Measurements from ENCODE around the gene CLDN15.
"Not testable (repeated sequence)": the region's sequence is repeated elsewhere in the genome, so short reads cannot be mapped to it uniquely, and the experiment has no call there.

CLDN15 gene, protein sequence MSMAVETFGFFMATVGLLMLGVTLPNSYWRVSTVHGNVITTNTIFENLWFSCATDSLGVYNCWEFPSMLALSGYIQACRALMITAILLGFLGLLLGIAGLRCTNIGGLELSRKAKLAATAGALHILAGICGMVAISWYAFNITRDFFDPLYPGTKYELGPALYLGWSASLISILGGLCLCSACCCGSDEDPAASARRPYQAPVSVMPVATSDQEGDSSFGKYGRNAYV

GRCh38 chr7:101237206-101238067 lies at the start of gene CLDN15:
Gene CLDN15, minus strand, starts transcription at chr7:101237802. Its CDS starts 221 bp downstream, at chr7:101237581.
- no peak for DNase-seq

- no peak for DNase-seq
These were observed 49.4 kb upstream of the CLDN15 start for GRCh38 chr7:101287032-101287431.

GRCh38 chr7:101285880-101286279 lies 48.3 kb upstream of the CLDN15 start:
- DNase-seq, result not testable (repeated sequence)

DNA sequence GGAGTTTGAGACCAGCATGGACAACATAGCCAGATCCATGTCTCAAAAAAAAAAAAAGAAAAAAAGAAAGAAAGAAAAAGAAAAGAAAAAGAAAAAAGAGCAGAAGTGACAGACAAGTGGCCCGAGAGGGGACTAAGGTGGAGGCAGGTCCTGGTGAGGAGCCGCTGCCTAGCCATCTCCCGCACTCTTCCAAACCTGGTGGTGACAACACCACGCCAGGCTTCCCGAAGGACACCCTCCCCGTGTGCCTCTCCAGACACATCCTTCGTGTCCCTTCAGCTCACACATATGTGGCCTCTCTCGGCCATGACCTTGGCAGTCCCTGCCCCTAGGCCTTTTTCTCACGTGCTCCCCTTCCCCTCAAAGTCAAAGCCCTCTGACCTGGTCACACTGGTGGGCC lies 47.6 kb upstream of the CLDN15 start:
- no peak for DNase-seq

- DNase-seq, result not testable (repeated sequence)
These were observed 43.3 kb upstream of the CLDN15 start for GRCh38 chr7:101280912-101281311.

DNA sequence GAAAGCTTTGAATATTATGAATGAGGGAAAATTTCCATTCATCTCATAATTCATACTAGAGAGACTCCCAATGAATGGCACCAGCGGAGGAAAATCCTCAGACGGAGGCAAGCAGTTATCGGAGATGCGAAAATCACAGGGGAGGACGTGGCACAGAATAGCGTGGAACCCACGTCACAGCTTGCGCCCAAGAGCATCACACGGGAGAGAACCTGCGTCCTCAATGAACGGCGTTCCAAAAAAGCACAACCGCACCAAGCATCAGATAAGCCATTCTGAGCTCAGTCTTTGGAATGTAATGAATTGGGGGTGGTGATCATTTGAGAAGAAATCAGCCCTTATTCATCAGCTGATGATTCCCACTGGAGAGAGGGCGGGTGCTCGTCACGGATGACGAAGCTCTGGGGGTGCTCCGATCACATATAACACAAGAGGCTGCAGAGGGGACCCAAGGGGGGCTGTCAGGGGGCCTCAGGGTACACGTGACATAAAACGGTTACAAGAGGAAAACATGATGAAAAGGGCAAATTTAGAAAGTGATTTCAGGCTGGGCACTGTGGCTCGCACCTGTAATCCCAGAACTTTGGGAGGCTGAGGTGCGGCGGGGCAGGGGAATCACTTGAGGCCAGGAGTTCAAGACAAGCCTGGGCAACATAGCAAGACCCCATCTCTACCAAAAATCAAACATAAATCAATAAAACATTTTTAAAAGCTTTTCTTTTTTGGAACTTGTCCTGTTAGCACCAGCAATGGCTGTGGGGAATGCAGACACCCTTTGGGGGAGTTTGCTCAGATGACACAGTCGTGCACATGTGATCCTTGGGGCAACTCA lies 41.1 kb upstream of the CLDN15 start:
- no peak for DNase-seq

- DNase-seq, result no peak
These were observed 39.6 kb upstream of the CLDN15 start for GRCh38 chr7:101277155-101277554.

DNA sequence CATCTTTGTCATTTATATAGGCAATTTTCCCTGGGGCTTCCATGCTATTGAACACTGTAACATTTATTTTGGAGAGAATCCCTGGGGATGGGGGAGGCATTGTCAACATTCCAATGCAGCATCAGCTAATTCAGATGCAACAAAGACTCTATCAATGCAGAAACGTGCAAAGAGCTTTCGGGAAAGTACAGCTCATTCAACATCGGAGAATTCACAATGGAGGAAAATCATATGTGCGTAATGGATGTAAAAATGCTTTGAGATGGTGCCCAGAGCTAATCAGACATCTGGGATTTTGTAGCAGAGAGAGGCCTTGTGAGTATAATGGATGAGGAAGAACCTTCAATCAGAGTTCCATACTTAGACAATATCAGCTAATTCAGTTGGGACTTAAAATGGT lies 35.6 kb upstream of the CLDN15 start:
- DNase-seq, result no peak

GRCh38 chr7:101271021-101271420 lies 33.4 kb upstream of the CLDN15 start:
- DNase-seq, result no peak

DNA sequence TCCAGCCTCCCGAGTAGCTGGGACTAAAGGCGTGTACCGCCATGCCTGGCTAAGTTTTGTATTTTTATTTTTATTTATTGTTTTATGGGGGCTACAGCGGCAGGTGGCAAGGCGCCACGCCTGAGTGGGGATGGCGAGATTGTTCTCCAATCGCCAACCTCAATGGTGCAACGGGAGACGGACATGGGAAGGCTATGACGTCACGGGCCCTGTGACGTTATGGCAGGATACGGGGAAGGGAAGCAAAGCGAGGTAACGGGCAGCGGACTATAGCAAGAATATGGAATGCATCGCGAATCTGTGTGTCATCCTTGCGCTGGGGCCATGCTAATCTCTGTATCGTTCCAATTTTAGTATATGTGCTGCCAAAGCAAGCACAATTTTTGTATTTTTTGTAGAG lies 32.1 kb upstream of the CLDN15 start:
- DNase-seq, result no peak

DNA sequence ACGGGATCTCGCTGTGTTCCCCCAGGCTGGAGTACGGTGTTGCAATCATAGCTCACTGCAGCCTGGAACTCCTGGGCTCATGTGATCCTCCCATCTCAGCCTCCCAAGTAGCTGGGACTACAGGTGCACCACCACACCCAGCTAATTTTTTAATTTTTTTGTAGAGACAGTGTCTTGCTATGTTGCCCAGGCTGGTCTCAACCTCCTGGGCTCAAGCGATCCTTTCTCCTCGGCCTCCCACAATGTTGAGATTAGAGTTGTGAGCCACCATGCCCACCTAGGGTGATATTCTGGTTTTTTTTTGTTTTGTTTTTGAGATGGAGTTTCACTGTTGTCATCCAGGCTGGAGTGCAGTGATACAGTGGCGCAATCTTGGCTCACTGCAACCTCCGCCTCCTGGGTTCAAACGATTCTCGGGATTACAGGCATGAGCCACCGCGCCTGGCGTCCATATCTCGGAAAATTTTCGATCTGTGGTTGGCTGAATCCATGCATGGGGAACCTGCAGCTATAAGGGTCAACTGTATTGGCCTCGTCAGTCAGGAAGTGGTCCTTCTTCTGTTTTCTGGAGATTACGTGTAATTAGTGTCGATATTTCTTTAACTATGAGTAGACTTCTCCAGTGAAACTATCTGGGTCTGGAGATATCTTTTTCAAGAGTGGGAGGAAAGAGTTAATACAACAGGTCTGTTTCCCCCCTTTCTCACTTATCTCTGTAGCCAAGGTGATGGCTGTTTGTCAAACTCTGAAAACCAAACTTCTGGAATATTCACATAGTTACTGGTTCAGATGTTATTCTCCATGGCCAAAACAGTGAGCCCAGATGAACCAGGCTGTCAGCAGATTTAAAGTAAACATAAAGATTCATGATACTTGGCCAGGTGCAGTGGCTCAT lies 28.3 kb upstream of the CLDN15 start:
- no peak for DNase-seq

DNA sequence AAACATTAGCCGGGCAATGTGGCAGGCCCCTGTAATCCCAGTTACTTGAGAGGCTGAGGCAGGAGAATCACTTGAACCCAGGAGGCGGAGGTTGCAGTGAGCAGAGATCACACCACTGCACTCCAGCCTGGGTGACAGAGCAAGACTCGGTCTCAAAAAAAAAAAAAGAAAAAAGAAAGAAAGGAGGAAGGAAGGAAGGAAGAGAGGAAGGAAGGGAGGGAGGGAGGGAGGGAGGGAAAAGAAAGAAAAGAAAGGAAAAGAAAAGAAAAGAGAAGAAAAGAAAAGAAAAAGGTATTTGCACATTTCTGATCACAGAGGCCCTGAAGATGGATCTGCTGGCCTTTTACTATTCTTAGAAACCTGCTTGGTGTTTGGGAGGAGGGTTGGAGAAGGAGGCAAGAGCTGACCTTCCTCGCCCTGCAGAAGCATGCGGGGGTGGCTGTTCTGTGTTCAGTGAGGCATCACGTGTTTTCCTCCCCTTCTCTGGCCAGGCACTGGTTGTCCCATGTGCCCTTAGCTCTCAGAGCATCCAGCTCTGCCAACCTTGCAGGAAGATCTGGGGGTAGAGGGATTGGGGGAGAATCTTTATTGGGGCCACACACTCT lies 26.6 kb upstream of the CLDN15 start:
- DNase-seq, result not testable (repeated sequence)

DNA sequence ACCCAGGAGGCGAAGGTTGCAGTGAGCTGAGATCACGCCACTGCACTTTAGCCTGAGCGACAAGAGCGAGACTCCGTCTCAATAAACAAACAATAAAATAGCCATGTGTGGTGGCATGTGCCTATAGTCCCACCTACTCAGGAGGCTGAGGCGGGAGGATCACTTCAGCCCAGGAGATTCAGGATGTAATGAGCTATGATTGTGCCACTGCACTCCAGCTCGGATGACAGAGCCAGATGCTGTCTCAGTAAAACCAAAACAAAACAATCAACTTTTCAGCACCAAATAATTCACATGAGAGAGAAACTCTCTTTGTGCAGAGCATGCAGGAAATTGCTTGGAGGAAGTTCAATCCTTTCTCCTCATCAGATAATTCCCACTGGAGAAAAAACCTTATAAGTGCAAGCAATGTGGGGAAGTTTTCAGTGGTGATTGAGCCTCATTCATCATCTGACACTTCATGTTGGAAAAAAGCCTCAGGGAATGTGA lies 20.7 kb upstream of the CLDN15 start:
- no peak for DNase-seq

DNA sequence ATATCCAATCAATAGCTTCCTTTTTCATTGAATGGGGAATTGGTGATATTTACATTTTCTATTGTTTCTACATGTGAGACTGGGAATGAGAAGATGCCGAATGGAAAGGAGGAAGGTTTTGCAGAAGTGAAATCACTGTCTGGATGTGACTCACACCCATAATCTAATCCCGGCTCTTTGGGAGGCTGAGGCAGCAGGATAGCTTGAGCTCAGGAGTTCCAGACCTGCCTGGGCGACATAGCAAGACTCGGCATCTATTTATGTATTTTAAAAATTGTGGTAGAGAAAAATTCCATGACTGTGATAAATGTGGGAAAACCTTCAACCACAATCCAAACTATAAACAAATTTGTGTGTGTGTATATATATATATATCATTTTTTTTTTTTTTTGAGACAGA lies 18.2 kb upstream of the CLDN15 start:
- DNase-seq, result no peak

DNA sequence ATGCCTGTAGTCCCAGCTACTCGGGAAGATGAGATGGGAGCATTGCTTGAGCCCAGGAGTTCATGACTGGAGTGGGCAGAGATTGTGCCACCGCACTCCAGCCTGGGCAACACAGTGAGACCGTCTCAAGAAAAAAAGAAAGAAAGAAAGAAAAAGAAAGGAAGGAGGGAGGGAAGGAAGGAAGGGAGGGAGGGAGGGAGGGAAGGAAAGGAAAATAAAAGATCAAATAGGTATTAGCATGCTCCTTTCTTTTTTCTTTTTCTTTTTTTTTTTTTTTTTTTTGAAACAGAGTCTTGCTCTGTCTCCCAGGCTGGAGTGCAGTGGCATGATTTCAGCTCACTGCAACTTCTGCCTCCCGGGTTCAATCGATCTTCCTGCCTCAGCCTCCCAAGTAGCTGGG lies 15.6 kb upstream of the CLDN15 start:
- DNase-seq, result not testable (repeated sequence)

GRCh38 chr7:101251871-101252659 lies 14.5 kb upstream of the CLDN15 start:
- peak; percentile 99 for DNase-seq

GRCh38 chr7:101250324-101250723 lies 12.7 kb upstream of the CLDN15 start:
- DNase-seq, result no peak

- DNase-seq, result no peak
These were observed 10.7 kb upstream of the CLDN15 start for GRCh38 chr7:101248276-101248675.

GRCh38 chr7:101245147-101245668 lies 7.6 kb upstream of the CLDN15 start:
- DNase-seq, result no peak

GRCh38 chr7:101244375-101245146 lies 7.0 kb upstream of the CLDN15 start, which contains the start of gene FIS1:
Gene FIS1, minus strand, starts transcription at chr7:101245081. Its CDS starts 77 bp downstream, at chr7:101245004.
- DNase-seq, result peak; percentile 94

Data from stimulated activated CD4-positive, alpha-beta T cell treated with anti-CD3 and anti-CD28 coated beads, Interleukin-4, amount 100 ng/mL, for 24 hours (primary cell).